ENCODE data around the gene STXBP4. TPM values are rescaled to one million over a fixed set of nuclear protein-coding genes. Genes with fewer than 3 reads are reported as not detected.

STXBP4 gene
- total RNA-seq, 2 donors from 2014 or later = 12.7 to 31.4 TPM

DNA sequence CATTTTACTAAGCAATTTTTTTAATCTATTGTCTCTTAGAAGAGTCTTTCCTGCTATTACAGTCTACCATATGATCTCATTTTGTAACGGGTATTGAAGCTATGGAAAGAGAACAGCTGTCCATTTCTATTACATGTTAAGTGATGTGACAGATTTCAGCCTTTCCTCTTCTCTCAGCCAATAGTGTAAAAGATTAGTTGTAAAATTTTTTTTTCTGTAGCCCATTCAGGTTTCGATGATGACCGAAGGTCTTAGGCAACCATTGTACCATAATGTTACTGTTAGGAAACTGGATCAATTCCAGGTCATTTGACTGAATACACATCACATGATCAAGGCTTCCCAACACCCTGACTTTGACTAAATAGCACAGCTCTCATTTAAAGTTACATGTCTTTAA, 148.6 kb downstream of the STXBP4 start:
- ATAC-seq (ENCODE audit: insufficient number of reproducible peaks, low FRiP score, low read depth) (no peak), DNase-seq (ENCODE audit: low spot score) (no peak)
- no peak overlapping the region for H3K4me3 ChIP-seq
- H3K27me3 ChIP-seq (replicated peaks; ENCODE audit: insufficient read depth) = no peaks in the 10 kb centered on the region
- H3K4me1 ChIP-seq (ENCODE audit: control insufficient read depth in 1 of 2, low read depth in 2 of 2) = no peaks in the 10 kb centered on the region
- H3K27ac ChIP-seq = no peak overlapping the region
- no peaks in the 10 kb centered on the region for H3K9me3 ChIP-seq
- TF ChIP-seq, protein P1, sequence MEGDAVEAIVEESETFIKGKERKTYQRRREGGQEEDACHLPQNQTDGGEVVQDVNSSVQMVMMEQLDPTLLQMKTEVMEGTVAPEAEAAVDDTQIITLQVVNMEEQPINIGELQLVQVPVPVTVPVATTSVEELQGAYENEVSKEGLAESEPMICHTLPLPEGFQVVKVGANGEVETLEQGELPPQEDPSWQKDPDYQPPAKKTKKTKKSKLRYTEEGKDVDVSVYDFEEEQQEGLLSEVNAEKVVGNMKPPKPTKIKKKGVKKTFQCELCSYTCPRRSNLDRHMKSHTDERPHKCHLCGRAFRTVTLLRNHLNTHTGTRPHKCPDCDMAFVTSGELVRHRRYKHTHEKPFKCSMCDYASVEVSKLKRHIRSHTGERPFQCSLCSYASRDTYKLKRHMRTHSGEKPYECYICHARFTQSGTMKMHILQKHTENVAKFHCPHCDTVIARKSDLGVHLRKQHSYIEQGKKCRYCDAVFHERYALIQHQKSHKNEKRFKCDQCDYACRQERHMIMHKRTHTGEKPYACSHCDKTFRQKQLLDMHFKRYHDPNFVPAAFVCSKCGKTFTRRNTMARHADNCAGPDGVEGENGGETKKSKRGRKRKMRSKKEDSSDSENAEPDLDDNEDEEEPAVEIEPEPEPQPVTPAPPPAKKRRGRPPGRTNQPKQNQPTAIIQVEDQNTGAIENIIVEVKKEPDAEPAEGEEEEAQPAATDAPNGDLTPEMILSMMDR (IDR thresholded peaks at IDR 0.05) = no peak
- H3K36me3 ChIP-seq = no peaks in the 10 kb centered on the region

- ATAC-seq (ENCODE audit: insufficient number of reproducible peaks, low FRiP score, low read depth) = no peak
- Histone ChIP-seq H3K9me3 (no peaks in the 10 kb centered on the region), H3K4me1 (ENCODE audit: control insufficient read depth in 1 of 2, low read depth in 2 of 2) (no peaks in the 10 kb centered on the region), H3K27me3 (replicated peaks; ENCODE audit: insufficient read depth) (no peaks in the 10 kb centered on the region), H3K4me3 (no peak overlapping the region), H3K36me3 (no peaks in the 10 kb centered on the region), H3K27ac (no peak overlapping the region)
- TF ChIP-seq, protein P1 (IDR thresholded peaks at IDR 0.05) = no peak
- no peak for DNase-seq (ENCODE audit: low spot score)
These were observed 152.1 kb downstream of the STXBP4 start for GRCh38 chr17:55120651-55121050.

DNA sequence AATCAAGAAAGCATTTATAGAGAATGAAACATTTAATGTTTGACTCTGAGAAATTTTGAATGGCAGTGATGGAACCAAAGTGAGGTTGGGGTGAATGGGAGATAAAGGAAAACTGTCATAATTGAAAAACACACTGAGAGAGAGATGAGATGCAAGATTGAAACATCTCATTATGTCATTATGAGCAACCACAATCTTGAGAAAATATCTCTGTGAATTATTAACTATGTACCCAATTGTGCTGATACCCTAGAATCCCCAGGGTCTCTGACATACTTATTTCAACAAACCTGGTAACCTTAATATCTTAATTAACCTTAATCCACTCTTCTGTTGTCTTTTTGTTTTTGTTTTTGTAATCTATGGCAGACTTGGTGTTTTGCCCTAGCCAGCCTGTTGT, 152.7 kb downstream of the STXBP4 start:
- H3K27ac ChIP-seq = no peak overlapping the region
- no peaks in the 10 kb centered on the region for H3K27me3 ChIP-seq (replicated peaks; ENCODE audit: insufficient read depth)
- no peaks in the 10 kb centered on the region for H3K4me1 ChIP-seq (ENCODE audit: control insufficient read depth in 1 of 2, low read depth in 2 of 2)
- TF ChIP-seq, protein P1 (IDR thresholded peaks at IDR 0.05) = no peak
- no peaks in the 10 kb centered on the region for H3K36me3 ChIP-seq
- H3K9me3 ChIP-seq = no peaks in the 10 kb centered on the region
- no peak overlapping the region for H3K4me3 ChIP-seq
- no peak for ATAC-seq (ENCODE audit: insufficient number of reproducible peaks, low FRiP score, low read depth)
- DNase-seq (ENCODE audit: low spot score) = no peak

- no peaks in the 10 kb centered on the region for H3K4me1 ChIP-seq (ENCODE audit: control insufficient read depth in 1 of 2, low read depth in 2 of 2)
- no peaks in the 10 kb centered on the region for H3K27me3 ChIP-seq (replicated peaks; ENCODE audit: insufficient read depth)
- TF ChIP-seq, protein P1 (IDR thresholded peaks at IDR 0.05) = no peak
These were observed 153.5 kb downstream of the STXBP4 start for GRCh38 chr17:55122114-55122513.

GRCh38 chr17:55124730-55125360, 156.3 kb downstream of the STXBP4 start:
- Histone ChIP-seq H3K4me3 (no peak overlapping the region), H3K27ac (no peak overlapping the region), H3K9me3 (no peaks in the 10 kb centered on the region), H3K27me3 (replicated peaks; ENCODE audit: insufficient read depth) (no peaks in the 10 kb centered on the region), H3K4me1 (ENCODE audit: control insufficient read depth in 1 of 2, low read depth in 2 of 2) (no peaks in the 10 kb centered on the region), H3K36me3 (no peaks in the 10 kb centered on the region)
- DNase-seq (ENCODE audit: low spot score) = no peak
- ATAC-seq (ENCODE audit: insufficient number of reproducible peaks, low FRiP score, low read depth) = no peak
- TF ChIP-seq, protein P1 (IDR thresholded peaks at IDR 0.05) = no peak

More at GRCh38 chr17:55122114-55122513, 153.5 kb downstream of the STXBP4 start:
- H3K4me3 ChIP-seq = no peak overlapping the region
- no peaks in the 10 kb centered on the region for H3K9me3 ChIP-seq
- DNase-seq (ENCODE audit: low spot score) = no peak
- ATAC-seq (ENCODE audit: insufficient number of reproducible peaks, low FRiP score, low read depth) = no peak
- H3K27ac ChIP-seq = no peak overlapping the region
- no peaks in the 10 kb centered on the region for H3K36me3 ChIP-seq
